ENCODE results near the gene OSBPL3.

GRCh38 chr7:24923172-24923865 is 56.7 kb downstream of the OSBPL3 start:
- no peak for TF ChIP-seq CTCF (IDR thresholded peaks at IDR 0.05)
- TF ChIP-seq POLR2A (IDR thresholded peaks at IDR 0.05): no peak
